WERI-Rb-1 (cell line): ENCODE data around the gene DELE1.
A peak's percentile ranks its signal among the peaks of the same experiment; 100 is the strongest.

Experiments used
- DNase-seq: peaks from one replicate; pipeline ENCODE4 v3.0.0-alpha.2; 2020
- H3K27ac ChIP-seq: fragments of 250-450 bp; sonication (Bioruptor Pico); 2 replicates; pipeline ENCODE4 v1.5.1; 2020; ENCODE audit warnings: mild to moderate bottlenecking, moderate library complexity
- H3K27me3 ChIP-seq: fragments of 250-450 bp; sonication (Bioruptor Pico); 2 replicates; pipeline ENCODE4 v1.5.1; 2021; ENCODE audit warnings: mild to moderate bottlenecking, low read depth, moderate library complexity; ENCODE audit not compliant: insufficient read depth, severe bottlenecking
- H3K36me3 ChIP-seq: fragments of 250-450 bp; sonication (Bioruptor Pico); 2 replicates; pipeline ENCODE4 v1.5.1; 2020; ENCODE audit warnings: mild to moderate bottlenecking, moderate library complexity
- H3K4me3 ChIP-seq: 2 replicates; pipeline ENCODE4 v1.5.1; 2011; ENCODE audit warnings: low read depth, mild to moderate bottlenecking, control low read depth, low read length
- H3K9me3 ChIP-seq: fragments of 250-450 bp; sonication (Bioruptor Pico); 2 replicates; pipeline ENCODE4 v1.5.1; 2021; ENCODE audit warnings: mild to moderate bottlenecking, moderate library complexity; ENCODE audit not compliant: severe bottlenecking
- TF ChIP-seq, protein P1 (sequence below): IDR thresholded peaks from 2 replicates; pipeline ENCODE4 v1.5.1; 2011; ENCODE audit warnings: low read depth, mild to moderate bottlenecking, control low read depth, inconsistent platforms, low read length

Gene DELE1

DNA sequence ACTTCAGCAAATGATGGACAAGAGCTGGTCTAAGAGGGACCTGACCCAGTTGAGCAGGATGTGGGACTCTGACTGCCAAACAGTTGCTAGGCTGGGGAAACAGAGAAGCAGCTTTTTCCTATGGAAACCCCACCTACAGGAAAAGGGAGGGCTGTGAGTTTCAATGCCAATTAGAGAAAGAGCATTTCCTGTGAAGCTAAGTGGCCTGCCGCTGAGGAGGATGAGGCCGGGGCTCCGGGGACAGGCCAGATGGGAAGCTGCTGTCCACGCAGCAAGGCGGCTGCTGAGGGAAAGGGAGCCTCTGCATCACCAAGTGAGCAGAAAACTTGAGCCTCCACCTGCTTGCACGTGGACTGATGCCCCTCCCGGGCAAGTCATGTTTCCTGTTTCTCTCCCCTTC lies 34.4 kb downstream of the DELE1 start, which contains the start of gene PCDH12:
Gene PCDH12, minus strand, starts transcription at position 90 of the 400 bp plus-strand sequence. CDS start 351 bp downstream, outside the sequence.
- TF ChIP-seq, protein P1, sequence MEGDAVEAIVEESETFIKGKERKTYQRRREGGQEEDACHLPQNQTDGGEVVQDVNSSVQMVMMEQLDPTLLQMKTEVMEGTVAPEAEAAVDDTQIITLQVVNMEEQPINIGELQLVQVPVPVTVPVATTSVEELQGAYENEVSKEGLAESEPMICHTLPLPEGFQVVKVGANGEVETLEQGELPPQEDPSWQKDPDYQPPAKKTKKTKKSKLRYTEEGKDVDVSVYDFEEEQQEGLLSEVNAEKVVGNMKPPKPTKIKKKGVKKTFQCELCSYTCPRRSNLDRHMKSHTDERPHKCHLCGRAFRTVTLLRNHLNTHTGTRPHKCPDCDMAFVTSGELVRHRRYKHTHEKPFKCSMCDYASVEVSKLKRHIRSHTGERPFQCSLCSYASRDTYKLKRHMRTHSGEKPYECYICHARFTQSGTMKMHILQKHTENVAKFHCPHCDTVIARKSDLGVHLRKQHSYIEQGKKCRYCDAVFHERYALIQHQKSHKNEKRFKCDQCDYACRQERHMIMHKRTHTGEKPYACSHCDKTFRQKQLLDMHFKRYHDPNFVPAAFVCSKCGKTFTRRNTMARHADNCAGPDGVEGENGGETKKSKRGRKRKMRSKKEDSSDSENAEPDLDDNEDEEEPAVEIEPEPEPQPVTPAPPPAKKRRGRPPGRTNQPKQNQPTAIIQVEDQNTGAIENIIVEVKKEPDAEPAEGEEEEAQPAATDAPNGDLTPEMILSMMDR, result no peak
- Histone ChIP-seq H3K27ac (peak within 1 kb of the TSS; percentile 65), H3K36me3 (no peaks in the 10 kb centered on the region), H3K4me3 (no peak within 1 kb of the TSS), H3K27me3 (no peaks in the 10 kb centered on the region), H3K9me3 (no peaks in the 10 kb centered on the region)
- DNase-seq, result peak; percentile 74

DNA sequence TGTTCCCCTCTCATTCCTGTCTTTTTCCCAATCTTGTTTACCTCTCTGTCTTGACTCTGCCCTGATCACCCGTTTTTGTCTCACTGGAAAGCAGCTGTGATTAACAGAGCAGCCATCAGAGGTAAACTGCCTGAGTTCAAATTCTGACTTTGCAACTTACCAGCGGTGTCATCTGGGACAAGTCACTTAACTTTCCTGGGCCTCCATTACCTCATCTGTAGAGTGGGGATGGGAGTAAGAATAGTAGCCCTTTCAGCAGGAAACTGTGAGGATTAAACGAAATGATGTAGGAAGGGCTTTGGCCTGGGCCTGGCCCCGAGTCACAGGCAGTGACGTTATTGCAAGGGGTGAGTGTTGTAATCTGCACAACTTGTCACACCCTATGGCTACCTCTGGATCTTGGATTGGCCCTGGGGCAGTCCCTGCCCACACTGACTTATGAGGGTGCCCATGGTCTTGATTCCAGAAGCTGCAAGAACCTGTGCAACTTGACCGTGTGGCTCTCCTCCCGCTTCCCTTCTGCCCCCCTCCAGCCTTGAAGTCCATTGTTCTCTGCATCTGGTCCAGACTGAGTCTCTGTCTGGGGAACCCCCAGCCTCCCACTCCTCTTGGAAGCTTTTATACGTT lies 35.0 kb downstream of the DELE1 start:
- no peak for DNase-seq
- TF ChIP-seq, protein P1, result no peak
- Histone ChIP-seq H3K4me3 (no peak overlapping the region), H3K9me3 (no peaks in the 10 kb centered on the region), H3K36me3 (no peaks in the 10 kb centered on the region), H3K27ac (peak overlapping the region; percentile 2; the same call in 1 of the 2 replicates), H3K27me3 (no peaks in the 10 kb centered on the region)

- DNase-seq, result peak; percentile 59
Measured at GRCh38 chr5:141960018-141960417, 36.3 kb downstream of the DELE1 start.

DNA sequence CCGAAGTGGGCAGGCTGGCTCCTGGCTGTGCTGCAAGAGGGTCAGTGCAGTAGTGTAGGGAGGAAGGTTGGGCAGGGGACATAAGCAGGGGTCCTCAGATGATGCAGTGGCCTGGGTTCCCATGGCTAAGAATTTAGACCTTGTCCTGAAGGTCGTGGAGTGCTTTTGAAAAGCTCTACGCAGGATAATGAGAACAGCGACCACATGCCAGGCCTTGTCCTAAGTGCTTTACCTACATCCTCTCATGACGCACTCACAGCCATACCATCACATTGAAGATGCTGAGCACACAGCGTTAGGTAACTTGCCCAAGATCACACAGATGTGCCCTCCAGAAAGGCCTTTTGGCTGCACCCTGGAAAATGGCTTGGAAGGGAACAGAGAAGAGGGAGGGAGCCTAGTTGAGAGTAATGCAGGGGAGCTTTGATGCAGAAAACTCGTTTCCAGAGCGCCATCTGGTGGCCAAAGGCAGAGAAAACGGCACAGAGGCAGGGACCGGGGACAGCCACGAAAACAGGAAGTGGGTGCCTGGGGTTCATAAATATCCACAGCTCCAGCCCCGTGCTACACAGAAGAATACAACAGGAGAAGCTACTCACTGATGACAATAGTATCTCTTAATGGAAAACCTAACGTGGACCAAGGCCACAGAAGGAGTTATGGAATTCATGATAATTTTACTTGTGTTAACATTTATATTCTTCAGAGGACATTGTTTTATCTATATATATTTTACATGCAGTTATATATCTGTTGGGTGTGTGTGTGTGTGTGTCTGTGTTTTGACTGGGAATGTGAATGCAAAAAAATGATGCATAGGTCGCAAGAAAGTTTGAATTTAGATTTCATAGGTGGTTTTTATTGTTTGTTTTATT lies 37.0 kb downstream of the DELE1 start:
- Histone ChIP-seq H3K9me3 (no peaks in the 10 kb centered on the region), H3K27ac (no peak overlapping the region), H3K27me3 (no peaks in the 10 kb centered on the region), H3K36me3 (no peaks in the 10 kb centered on the region), H3K4me3 (no peak overlapping the region)
- TF ChIP-seq, protein P1, result peak; percentile 84
- DNase-seq, result peak; percentile 87

More at GRCh38 chr5:141960018-141960417, 36.3 kb downstream of the DELE1 start:
- H3K9me3 ChIP-seq, result no peaks in the 10 kb centered on the region
- TF ChIP-seq, protein P1, result peak; percentile 69
- H3K27ac ChIP-seq, result no peak overlapping the region
- H3K27me3 ChIP-seq, result no peaks in the 10 kb centered on the region
- H3K36me3 ChIP-seq, result no peaks in the 10 kb centered on the region
- H3K4me3 ChIP-seq, result no peak overlapping the region

DNA sequence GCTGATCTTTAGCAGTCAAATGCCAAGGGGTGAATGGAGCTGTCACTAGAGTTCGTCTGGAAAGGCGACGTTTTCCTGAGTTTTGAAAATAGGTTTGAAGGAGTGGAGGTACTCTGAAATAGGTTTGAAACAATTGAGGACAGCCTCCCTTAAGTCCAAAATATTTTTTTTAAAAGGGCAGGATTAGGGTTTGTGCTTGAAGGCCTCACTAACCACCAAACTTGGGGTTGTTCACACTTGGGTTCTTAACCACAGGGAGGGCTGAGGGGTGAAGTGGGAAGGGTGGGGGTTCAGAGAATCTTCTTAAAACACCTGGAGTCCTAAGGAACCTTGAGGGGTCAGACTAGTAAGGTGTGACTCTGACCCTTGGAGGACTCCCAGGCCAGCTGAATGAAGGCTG lies 37.8 kb downstream of the DELE1 start:
- no peaks in the 10 kb centered on the region for H3K36me3 ChIP-seq
- H3K9me3 ChIP-seq, result no peaks in the 10 kb centered on the region
- no peak overlapping the region for H3K27ac ChIP-seq
- no peak for DNase-seq
- H3K27me3 ChIP-seq, result no peaks in the 10 kb centered on the region
- TF ChIP-seq, protein P1, result no peak
- H3K4me3 ChIP-seq, result no peak overlapping the region
